ENCODE data around the gene LAIR1.
A peak's percentile ranks its signal among the peaks of the same experiment; 100 is the strongest.
"Not testable (repeated sequence)": the region's sequence is repeated elsewhere in the genome, so short reads cannot be mapped to it uniquely, and the experiment has no call there.

The LAIR1 gene

GRCh38 chr19:54375181-54375938 lies 10.6 kb upstream of the LAIR1 start:
- FAIRE-seq = not testable (repeated sequence)

GRCh38 chr19:54373781-54374631 lies 9.3 kb upstream of the LAIR1 start:
- FAIRE-seq = no peak

GRCh38 chr19:54371453-54371852 lies 6.7 kb upstream of the LAIR1 start:
- FAIRE-seq = not testable (repeated sequence)

DNA sequence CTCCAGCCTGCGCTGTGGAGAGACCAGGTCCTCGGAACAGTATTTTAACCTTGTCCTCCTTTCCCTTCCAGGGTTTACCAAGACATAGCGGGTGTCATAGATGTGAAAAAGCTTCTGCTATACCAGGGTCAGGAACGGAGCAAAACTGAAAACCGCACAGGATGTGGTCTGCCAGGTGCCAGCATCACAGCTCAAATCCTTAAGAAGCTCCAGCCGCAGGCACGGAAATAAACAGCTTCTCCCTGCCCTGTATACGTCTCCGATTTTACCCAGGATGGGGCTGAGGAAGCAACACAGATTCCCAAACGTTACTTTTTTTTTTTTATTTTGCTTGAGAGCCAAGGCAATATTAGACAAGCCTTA lies 5.7 kb upstream of the LAIR1 start:
- not testable (repeated sequence) for FAIRE-seq

DNA sequence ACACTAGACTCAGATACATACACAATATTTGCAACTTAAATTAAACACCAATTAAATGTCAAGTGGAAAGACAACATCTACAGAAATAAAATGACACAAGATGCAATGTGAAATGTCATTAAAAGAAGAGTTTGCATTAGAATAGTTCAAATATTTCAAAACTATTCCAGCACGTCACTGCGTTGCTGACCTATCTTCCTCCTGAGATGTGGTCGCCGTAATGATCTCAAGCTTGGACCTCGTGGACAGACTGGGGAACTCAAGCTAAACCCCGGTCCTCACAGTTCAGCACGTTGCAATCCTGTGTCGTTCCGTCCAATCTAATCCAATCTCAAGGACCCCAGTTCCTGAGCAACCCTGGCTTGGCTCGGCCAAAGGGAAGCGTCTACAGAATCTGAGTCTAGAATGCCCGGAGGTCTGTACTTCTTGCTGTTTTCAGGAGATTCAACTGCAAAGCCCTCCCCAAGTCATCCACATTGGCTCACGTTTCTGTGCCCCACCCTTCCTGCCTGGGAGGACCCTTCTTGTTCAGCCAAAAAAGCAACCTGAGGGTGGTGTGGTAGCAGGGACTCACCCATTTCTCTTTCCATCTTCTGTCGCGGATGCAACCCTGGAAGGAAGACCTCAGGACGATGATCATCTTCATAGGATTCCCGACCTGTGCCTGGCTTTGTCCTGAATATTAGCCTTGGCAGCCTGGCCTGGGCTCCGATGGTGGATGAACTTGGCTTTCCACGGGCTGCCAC lies 5.1 kb upstream of the LAIR1 start:
- not testable (repeated sequence) for FAIRE-seq

DNA sequence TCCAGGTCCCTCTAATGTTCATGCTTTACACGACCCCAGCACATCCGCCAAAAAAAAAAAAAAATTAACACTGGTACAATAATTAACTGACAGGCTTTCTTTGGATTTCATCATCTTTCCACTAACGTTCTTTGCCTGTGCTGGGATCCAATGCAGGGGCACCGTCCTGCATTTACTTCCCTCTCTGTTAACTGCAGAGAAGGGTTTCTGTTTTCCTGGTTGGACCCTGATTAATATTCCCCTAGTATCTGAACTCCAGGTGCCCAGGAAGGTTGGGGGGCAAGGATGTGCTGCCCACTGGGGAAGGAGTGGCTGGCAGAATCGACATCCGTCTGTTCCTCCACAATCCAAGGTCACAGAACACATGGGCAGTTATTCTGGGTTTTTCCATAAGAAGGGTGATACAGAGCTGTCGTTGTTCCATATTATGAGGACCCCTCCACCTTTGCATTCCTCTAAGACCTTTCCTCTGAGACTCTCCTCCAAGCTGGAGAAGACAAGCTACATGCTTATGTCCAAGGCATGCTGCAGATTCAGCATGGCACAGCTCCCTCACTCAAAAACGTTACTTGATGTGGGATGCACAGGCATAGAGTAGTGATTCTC lies 4.5 kb upstream of the LAIR1 start:
- FAIRE-seq = no peak

GRCh38 chr19:54366811-54367210 lies 2.1 kb upstream of the LAIR1 start:
- no peak for FAIRE-seq

- not testable (repeated sequence) for FAIRE-seq
Measured at GRCh38 chr19:54365798-54366197, 1.1 kb upstream of the LAIR1 start.

DNA sequence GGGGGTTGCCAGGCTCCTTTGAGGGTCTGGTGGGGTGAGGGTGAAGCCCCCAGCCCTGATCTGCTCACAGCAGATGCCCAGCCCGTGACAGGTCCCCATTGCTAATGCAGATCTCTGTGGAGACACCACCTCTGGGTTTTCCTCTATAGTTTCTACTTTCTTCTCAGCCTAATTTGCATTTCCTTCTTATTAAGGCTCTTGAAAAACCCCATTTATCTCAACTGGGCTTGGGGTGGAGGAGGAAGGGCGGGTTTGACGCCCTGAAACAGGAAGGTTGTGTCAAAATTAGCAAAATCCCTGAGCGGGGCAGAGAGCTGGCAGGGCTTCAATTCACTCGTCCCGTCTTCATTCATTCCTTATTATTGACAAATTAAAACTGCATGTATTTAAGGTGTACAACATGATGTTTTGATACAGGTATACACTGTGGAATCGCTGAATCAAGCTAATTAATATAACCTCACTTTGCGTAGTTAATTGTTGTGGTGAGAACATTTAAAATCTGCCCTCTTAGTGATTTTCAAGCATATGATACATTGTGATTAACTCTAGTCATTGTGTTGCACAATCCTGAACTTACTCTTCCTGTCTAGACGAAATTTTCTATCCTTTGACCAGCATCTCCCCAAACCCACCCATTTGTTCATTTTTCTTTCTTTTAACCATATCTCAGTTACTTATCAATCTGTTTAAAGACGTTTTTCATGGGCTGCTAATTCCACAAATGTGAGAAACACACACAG lies 2.9 kb downstream of the LAIR1 start:
- not testable (repeated sequence) for FAIRE-seq

DNA sequence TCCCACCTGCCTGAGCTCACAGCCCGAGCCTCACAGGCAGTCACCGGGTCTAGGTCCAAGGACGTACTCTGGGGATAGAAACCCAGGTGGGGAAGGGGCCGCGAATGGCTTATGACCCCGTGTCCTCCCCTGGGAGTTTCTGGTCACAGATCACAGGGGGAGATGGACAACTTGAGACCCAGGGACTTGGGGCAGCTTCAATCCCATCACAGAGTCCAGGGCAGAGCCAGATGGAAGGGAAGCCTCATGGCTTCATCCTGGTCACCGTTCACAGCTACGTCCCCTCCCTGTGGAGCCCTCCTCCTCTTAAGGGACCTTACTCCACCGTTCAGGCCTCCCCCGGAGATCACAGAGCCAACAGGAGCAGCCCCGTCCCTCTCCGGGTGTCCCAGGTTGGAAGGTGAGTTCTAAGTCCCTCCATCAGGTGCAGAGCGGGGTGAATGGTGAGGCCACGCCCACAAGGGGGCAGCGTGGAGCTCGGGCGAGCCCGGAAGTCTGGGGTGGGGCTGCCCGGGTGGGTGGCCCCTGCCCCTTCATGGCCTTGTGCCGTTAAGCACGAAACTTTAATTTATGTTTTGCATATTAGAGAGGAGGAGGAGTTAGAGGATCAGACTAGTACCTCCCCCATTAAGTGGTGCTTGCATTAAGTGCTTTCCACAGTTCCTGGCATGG lies 5.4 kb downstream of the LAIR1 start:
- FAIRE-seq = peak; percentile 47

DNA sequence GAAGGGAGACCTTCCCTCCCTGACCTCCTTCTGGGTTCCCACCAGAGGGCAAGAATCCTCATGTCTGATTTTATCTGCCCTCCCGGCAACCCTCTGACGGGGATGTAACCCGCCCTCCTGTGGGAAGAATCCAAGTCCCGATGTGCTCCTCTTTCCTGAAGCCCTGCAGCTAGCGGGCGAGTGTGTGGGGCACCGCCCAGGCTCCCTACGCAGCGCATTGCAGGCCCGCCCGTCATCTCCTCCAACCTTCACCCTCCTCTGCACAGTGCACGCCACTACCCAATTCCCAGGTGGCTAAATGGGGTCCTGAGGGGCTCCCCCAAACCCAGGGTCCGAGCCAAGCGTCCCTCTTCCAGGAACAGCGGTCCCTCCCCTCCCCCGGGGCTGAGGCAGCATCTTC lies 7.3 kb downstream of the LAIR1 start:
- FAIRE-seq = no peak

GRCh38 chr19:54356444-54357056 lies 8.2 kb downstream of the LAIR1 start:
- FAIRE-seq = no peak

GRCh38 chr19:54355675-54356074 lies 9.1 kb downstream of the LAIR1 start:
- no peak for FAIRE-seq

GRCh38 chr19:54354761-54355160 lies 10.0 kb downstream of the LAIR1 start:
- FAIRE-seq = no peak

- FAIRE-seq = no peak
Measured at GRCh38 chr19:54352546-54352945, 12.2 kb downstream of the LAIR1 start.

- FAIRE-seq = no peak
Measured at GRCh38 chr19:54352041-54352440, 12.7 kb downstream of the LAIR1 start.

DNA sequence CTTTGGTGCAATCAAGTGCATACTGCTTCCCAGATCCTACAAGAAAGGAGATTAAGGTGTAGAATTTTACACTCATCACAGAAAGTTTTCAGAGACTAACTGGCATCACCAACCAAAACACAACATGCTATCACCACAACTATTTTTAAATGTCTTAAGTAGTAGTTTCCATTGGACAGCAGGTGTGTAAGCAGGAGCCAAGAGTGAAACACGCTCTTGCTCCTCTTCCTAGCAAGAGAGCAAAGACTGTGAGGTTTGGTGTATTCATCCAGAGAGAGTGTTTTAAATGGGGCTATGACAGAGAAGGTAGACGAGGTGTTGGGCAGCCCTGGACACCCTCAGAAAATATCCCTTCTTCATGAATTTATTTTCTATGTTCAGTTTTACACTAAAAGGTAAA lies 13.3 kb downstream of the LAIR1 start:
- FAIRE-seq = no peak

- no peak for FAIRE-seq
Measured at GRCh38 chr19:54345938-54346386, 18.8 kb downstream of the LAIR1 start.

DNA sequence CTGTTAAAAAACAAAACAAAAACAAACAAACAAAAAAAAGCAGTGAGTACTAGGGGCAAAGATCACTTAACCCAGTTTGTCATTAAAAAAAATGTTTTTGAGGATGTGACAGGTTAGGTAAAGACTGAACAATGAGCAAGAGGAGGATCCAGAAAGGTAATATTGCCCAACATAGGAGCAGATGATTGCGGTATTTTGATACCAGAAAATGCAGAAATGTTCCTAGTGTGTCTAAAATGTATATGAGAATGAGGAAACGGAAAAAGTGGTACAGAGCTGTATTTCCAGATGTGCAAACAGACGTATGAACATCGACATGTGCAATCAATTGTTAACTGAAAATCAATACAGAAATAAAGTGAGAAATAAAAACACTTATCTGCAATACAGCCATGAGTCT lies 20.9 kb downstream of the LAIR1 start:
- FAIRE-seq = no peak

- no peak for FAIRE-seq
Measured at GRCh38 chr19:54341295-54341694, 23.4 kb downstream of the LAIR1 start.
